Nephron progenitor cell (in vitro differentiated cells): ENCODE results near the gene DYRK2.

Experiments
- DNase-seq: peaks from one replicate; pipeline ENCODE4 v3.0.0; 2021
- H3K27ac Mint-ChIP-seq: 2 replicates; pipeline ENCODE4 v1.8.0; 2021; ENCODE audit warnings: mild to moderate bottlenecking, moderate library complexity, mixed read lengths
- H3K27me3 Mint-ChIP-seq: 2 replicates; pipeline ENCODE4 v1.8.0; 2021; ENCODE audit warnings: mild to moderate bottlenecking, low read depth, mixed read lengths; ENCODE audit not compliant: poor library complexity
- H3K36me3 Mint-ChIP-seq: 2 replicates; pipeline ENCODE4 v1.8.0; 2021; ENCODE audit warnings: low read depth, mixed read lengths
- H3K4me1 Mint-ChIP-seq: 2 replicates; pipeline ENCODE4 v1.8.0; 2021; ENCODE audit warnings: mixed read lengths
- H3K4me3 Mint-ChIP-seq: 2 replicates; pipeline ENCODE4 v1.8.0; 2021; ENCODE audit warnings: mild to moderate bottlenecking, moderate library complexity, mixed read lengths
- H3K9me3 Mint-ChIP-seq: 2 replicates; pipeline ENCODE4 v1.8.0; 2021; ENCODE audit warnings: mild to moderate bottlenecking, moderate library complexity, mixed read lengths
- CTCF ChIP-seq: fragments of 200-600 bp; sonication (generic); IDR thresholded peaks from 2 replicates; pipeline ENCODE4 v1.5.0; 2021; ENCODE audit warnings: antibody characterized with exemption

Gene DYRK2

DNA sequence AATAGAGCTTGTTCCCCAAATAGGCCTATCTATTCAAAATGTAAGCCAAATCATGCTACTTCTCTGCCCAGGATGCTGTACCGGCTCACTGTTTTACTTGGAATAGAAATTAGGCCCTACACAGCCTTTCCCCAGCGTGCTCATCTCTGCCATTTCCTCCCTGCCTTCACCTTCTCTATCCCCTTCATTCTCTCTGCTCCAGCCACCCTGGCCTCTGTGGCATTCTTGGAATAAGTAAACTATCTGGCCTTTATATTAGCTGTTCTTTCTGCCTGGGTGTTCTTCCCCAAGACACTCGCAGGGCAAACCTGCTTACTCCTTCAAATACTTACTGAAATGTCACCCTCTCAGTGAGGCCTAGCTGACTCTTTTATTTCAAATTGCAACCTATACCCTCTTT lies 30.9 kb upstream of the DYRK2 start:
- no peak for TF ChIP-seq CTCF
- Mint-ChIP-seq H3K27ac (peak overlapping the region; percentile 1), H3K4me3 (no peak overlapping the region), H3K36me3 (no peaks in the 10 kb centered on the region), H3K9me3 (peaks cover 4% of the 10 kb centered on the region), H3K4me1 (peaks cover 6% of the 10 kb centered on the region), H3K27me3 (no peaks in the 10 kb centered on the region)
- DNase-seq = no peak

GRCh38 chr12:67618303-67618702 lies 30.2 kb upstream of the DYRK2 start:
- Mint-ChIP-seq H3K27ac (no peak overlapping the region), H3K4me1 (peaks cover 6% of the 10 kb centered on the region), H3K27me3 (no peaks in the 10 kb centered on the region), H3K4me3 (no peak overlapping the region), H3K9me3 (no peaks in the 10 kb centered on the region), H3K36me3 (no peaks in the 10 kb centered on the region)
- DNase-seq = no peak
- no peak for TF ChIP-seq CTCF

GRCh38 chr12:67621112-67621511 lies 27.4 kb upstream of the DYRK2 start:
- Mint-ChIP-seq H3K9me3 (no peaks in the 10 kb centered on the region), H3K4me1 (peaks cover 11% of the 10 kb centered on the region), H3K27ac (no peak overlapping the region), H3K36me3 (no peaks in the 10 kb centered on the region), H3K4me3 (no peak overlapping the region), H3K27me3 (no peaks in the 10 kb centered on the region)
- no peak for TF ChIP-seq CTCF
- DNase-seq = no peak

- DNase-seq = no peak
- no peak overlapping the region for H3K27ac Mint-ChIP-seq
- no peaks in the 10 kb centered on the region for H3K9me3 Mint-ChIP-seq
- peaks cover 11% of the 10 kb centered on the region for H3K4me1 Mint-ChIP-seq
- H3K27me3 Mint-ChIP-seq = no peaks in the 10 kb centered on the region
- no peak overlapping the region for H3K4me3 Mint-ChIP-seq
- H3K36me3 Mint-ChIP-seq = no peaks in the 10 kb centered on the region
- TF ChIP-seq CTCF = no peak
Observed at GRCh38 chr12:67621926-67622325, 26.6 kb upstream of the DYRK2 start.

GRCh38 chr12:67623259-67623658 lies 25.3 kb upstream of the DYRK2 start:
- no peaks in the 10 kb centered on the region for H3K36me3 Mint-ChIP-seq
- H3K27ac Mint-ChIP-seq = no peak overlapping the region
- no peak for DNase-seq
- H3K4me3 Mint-ChIP-seq = no peak overlapping the region
- no peak for TF ChIP-seq CTCF
- H3K9me3 Mint-ChIP-seq = no peaks in the 10 kb centered on the region
- H3K27me3 Mint-ChIP-seq = no peaks in the 10 kb centered on the region
- peaks cover 5% of the 10 kb centered on the region for H3K4me1 Mint-ChIP-seq

GRCh38 chr12:67624355-67624754 lies 24.2 kb upstream of the DYRK2 start:
- Mint-ChIP-seq H3K27ac (no peak overlapping the region), H3K27me3 (no peaks in the 10 kb centered on the region), H3K36me3 (peaks cover 5% of the 10 kb centered on the region), H3K9me3 (no peaks in the 10 kb centered on the region), H3K4me1 (peaks cover 15% of the 10 kb centered on the region), H3K4me3 (no peak overlapping the region)
- no peak for DNase-seq
- TF ChIP-seq CTCF = no peak
